Fibroblast of mammary gland (primary cell): ENCODE results near the gene PFKL.

Source experiments
- DNase-seq: peaks from one replicate; pipeline ENCODE4 v3.0.0-alpha.2; 2010; ENCODE audit warnings: low read depth
- H3K4me3 ChIP-seq: 2 replicates; pipeline ENCODE4 v1.5.1; 2011; ENCODE audit warnings: low read depth, mild to moderate bottlenecking, low read length, moderate library complexity; ENCODE audit not compliant: control insufficient read depth
- CTCF ChIP-seq: conservative IDR thresholded peaks from 2 replicates; pipeline ENCODE4 v1.5.1; 2011; ENCODE audit warnings: low read depth, low read length, inconsistent platforms; ENCODE audit not compliant: control insufficient read depth, insufficient read depth

PFKL gene

GRCh38 chr21:44347911-44348451, 48.1 kb downstream of the PFKL start:
- no peak overlapping the region for H3K4me3 ChIP-seq
- no peak for TF ChIP-seq CTCF

GRCh38 chr21:44348861-44349260, 49.0 kb downstream of the PFKL start:
- no peak overlapping the region for H3K4me3 ChIP-seq
- TF ChIP-seq CTCF: no peak
- no peak for DNase-seq

More at GRCh38 chr21:44347911-44348451, 48.1 kb downstream of the PFKL start:
- DNase-seq: no peak

- H3K4me3 ChIP-seq: no peak overlapping the region
- no peak for TF ChIP-seq CTCF
- DNase-seq: no peak
These were observed 49.6 kb downstream of the PFKL start for GRCh38 chr21:44349416-44349846.

- no peak overlapping the region for H3K4me3 ChIP-seq
- TF ChIP-seq CTCF: no peak
- DNase-seq: no peak
These were observed 50.3 kb downstream of the PFKL start for GRCh38 chr21:44349847-44350772.

- no peak for DNase-seq
- H3K4me3 ChIP-seq: no peak overlapping the region
- no peak for TF ChIP-seq CTCF
These were observed 51.1 kb downstream of the PFKL start for GRCh38 chr21:44350773-44351481.

- TF ChIP-seq CTCF: no peak
- DNase-seq: no peak
These were observed 51.8 kb downstream of the PFKL start for GRCh38 chr21:44351535-44352252.

More at GRCh38 chr21:44351535-44352252, 51.8 kb downstream of the PFKL start:
- no peak overlapping the region for H3K4me3 ChIP-seq
